BLaER1 (cell line): ENCODE results near the gene GMEB2.
A peak's percentile ranks its signal among the peaks of the same experiment; 100 is the strongest.

Experiments used
- H3K27ac ChIP-seq: shearing (Covaris generic); formaldehyde crosslinking; 2 replicates; pipeline ENCODE4 v1.8.1; 2022
- H3K27me3 ChIP-seq: shearing (Covaris generic); formaldehyde crosslinking; 2 replicates; pipeline ENCODE4 v1.8.1; 2022
- H3K36me3 ChIP-seq: shearing (Covaris generic); formaldehyde crosslinking; 2 replicates; pipeline ENCODE4 v1.8.1; 2022
- H3K4me1 ChIP-seq: shearing (Covaris generic); formaldehyde crosslinking; 2 replicates; pipeline ENCODE4 v1.8.1; 2022
- H3K4me2 ChIP-seq: shearing (Covaris generic); formaldehyde crosslinking; 2 replicates; pipeline ENCODE4 v1.8.1; 2022
- H3K4me3 ChIP-seq: shearing (Covaris generic); formaldehyde crosslinking; 2 replicates; pipeline ENCODE4 v1.8.1; 2022
- H3K9ac ChIP-seq: shearing (Covaris generic); formaldehyde crosslinking; 2 replicates; pipeline ENCODE4 v1.8.1; 2022
- H3K9me3 ChIP-seq: shearing (Covaris generic); formaldehyde crosslinking; 2 replicates; pipeline ENCODE4 v1.8.1; 2022
- H4K20me1 ChIP-seq: shearing (Covaris generic); formaldehyde crosslinking; 2 replicates; pipeline ENCODE4 v1.8.1; 2022
- Cebpa-rat ChIP-seq: shearing (Covaris generic); IDR thresholded peaks from 2 replicates; pipeline ENCODE4 v1.8.1; 2022

The GMEB2 gene

DNA sequence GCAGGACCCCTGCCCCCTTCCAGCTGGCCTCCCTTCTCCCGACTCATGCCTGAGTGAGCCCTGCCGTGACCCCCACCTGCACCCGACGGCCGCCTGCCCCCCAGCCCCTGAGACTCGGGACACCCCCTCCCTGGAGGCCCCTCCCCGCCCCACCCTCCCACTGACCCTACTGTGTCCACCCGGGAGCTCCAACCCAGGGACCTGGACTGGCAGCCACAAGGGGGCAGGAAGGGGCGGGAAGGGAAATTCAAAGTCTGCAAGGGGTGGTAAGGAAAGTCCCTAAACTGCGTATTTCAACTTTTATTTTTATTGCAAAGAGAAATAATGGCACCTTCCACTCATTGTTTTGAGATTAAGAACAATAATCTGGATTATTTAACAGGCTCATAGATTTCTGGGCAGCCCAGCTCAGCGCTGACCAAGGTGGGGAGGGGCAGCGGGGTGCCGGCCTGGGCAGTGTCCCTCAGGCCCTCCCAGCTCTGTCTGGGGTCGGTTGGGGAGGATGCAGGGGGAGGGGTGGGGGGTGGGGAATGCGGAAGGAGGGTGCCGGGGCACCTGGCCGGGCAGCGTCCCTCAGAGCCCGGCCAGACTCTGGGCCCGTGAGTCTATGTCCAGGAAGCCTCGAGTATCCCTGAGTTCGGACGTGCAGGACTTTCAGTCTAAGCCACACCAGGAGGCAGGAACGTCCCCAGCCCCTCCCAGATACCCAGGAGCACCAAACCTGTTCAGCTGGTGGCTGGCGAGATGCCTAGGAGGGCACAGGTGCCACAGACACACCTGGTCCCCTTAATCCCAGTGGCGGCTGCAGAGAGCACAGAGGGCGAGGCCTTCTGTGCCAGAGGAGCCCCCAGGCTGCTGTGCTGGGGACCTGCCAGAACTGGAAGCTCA, 88.5 kb downstream of the GMEB2 start:
- Histone ChIP-seq H3K36me3 (no peaks in the 10 kb centered on the region), H4K20me1 (peaks cover 8% of the 10 kb centered on the region; the same call in 1 of the 2 replicates), H3K4me2 (peak overlapping the region; percentile 94), H3K4me1 (peaks cover 80% of the 10 kb centered on the region), H3K27ac (0 out of 2 replicates have a peak overlapping the region, but pooled peaks have one; percentile 74), H3K4me3 (peak overlapping the region; percentile 60; the same call in 1 of the 2 replicates), H3K27me3 (peaks cover 26% of the 10 kb centered on the region; the same call in 1 of the 2 replicates), H3K9me3 (no peaks in the 10 kb centered on the region), H3K9ac (no peak overlapping the region)
- TF ChIP-seq Cebpa-rat = no peak
